Neuronal stem cell (in vitro differentiated cells): ENCODE measurements around the gene TNS1.
A peak's percentile ranks its signal among the peaks of the same experiment; 100 is the strongest.

Experiments used
- DNase-seq: peaks from one replicate; pipeline ENCODE4 v3.0.0-alpha.2; 2013; ENCODE audit warnings: low spot score
- H2AFZ ChIP-seq: one replicate; pipeline ENCODE4 v1.6.1; 2013; ENCODE audit warnings: mild to moderate bottlenecking, low read length, inconsistent platforms
- H2AK5ac ChIP-seq: 2 replicates; pipeline ENCODE4 v1.6.1; 2013; ENCODE audit warnings: low read depth, mild to moderate bottlenecking, inconsistent platforms, low read length, moderate library complexity, mixed read lengths
- H2BK120ac ChIP-seq: 2 replicates; pipeline ENCODE4 v1.6.1; 2013; ENCODE audit warnings: low read depth, mild to moderate bottlenecking, inconsistent platforms, low read length, moderate library complexity, mixed read lengths
- H2BK12ac ChIP-seq: one replicate; pipeline ENCODE4 v1.6.1; 2013; ENCODE audit warnings: low read length, inconsistent platforms
- H2BK15ac ChIP-seq: 2 replicates; pipeline ENCODE4 v1.6.1; 2013; ENCODE audit warnings: mild to moderate bottlenecking, low read length, inconsistent platforms, mixed read lengths
- H2BK5ac ChIP-seq: one replicate; pipeline ENCODE4 v1.6.1; 2013; ENCODE audit warnings: inconsistent platforms, mild to moderate bottlenecking, low read length, moderate library complexity
- H3K14ac ChIP-seq: one replicate; pipeline ENCODE4 v1.6.1; 2013; ENCODE audit warnings: low read length, inconsistent platforms
- H3K18ac ChIP-seq: 2 replicates; pipeline ENCODE4 v1.6.1; 2013; ENCODE audit warnings: low read length, inconsistent platforms
- H3K23ac ChIP-seq: 2 replicates; pipeline ENCODE4 v1.6.1; 2013; ENCODE audit warnings: low read depth, mild to moderate bottlenecking, mixed read lengths, low read length, inconsistent platforms; ENCODE audit not compliant: poor library complexity
- H3K27ac ChIP-seq: replicated peaks from 3 replicates; pipeline ENCODE4 v1.5.1; 2013; ENCODE audit warnings: low read length, inconsistent platforms
- H3K27me3 ChIP-seq, 3 experiments: 2 replicates each; pipeline ENCODE4 v1.6.1; 2013; ENCODE audit warnings: low read length in 3 of 3, mild to moderate bottlenecking in 2 of 3, inconsistent platforms in 1 of 3, low read depth in 1 of 3, mixed read lengths in 1 of 3, moderate library complexity in 1 of 3; ENCODE audit not compliant: control insufficient read depth in 3 of 3, insufficient read depth in 3 of 3
- H3K36me3 ChIP-seq, 2 donors: replicated peaks in 1 of 2; 2 replicates each; pipeline ENCODE4 v1.6.1; 2013; ENCODE audit warnings: low read length in 2 of 2; ENCODE audit not compliant: control insufficient read depth in 2 of 2, insufficient read depth in 2 of 2
- H3K4ac ChIP-seq: 2 replicates; pipeline ENCODE4 v1.6.1; 2013; ENCODE audit warnings: inconsistent platforms, mild to moderate bottlenecking, low read length, moderate library complexity
- H3K4me1 ChIP-seq, 2 donors: 1 replicate in 1 of 2; 2 replicates in 1 of 2; pipeline ENCODE4 v1.6.1; 2013; ENCODE audit warnings: low read length in 2 of 2, low read depth in 1 of 2; ENCODE audit not compliant: control insufficient read depth in 2 of 2, insufficient read depth in 1 of 2
- H3K4me2 ChIP-seq: one replicate; pipeline ENCODE4 v1.6.1; 2013; ENCODE audit warnings: mild to moderate bottlenecking, low read length, inconsistent platforms; ENCODE audit not compliant: insufficient read depth, poor library complexity, severe bottlenecking
- H3K4me3 ChIP-seq, 2 donors: 2 replicates each; pipeline ENCODE4 v1.5.1; 2013; ENCODE audit warnings: low read length in 2 of 2, mild to moderate bottlenecking in 2 of 2, inconsistent platforms in 1 of 2, moderate library complexity in 1 of 2
- H3K79me1 ChIP-seq: one replicate; pipeline ENCODE4 v1.6.1; 2013; ENCODE audit warnings: low read depth, mild to moderate bottlenecking, inconsistent platforms, low read length, moderate library complexity
- H3K9ac ChIP-seq: one replicate; pipeline ENCODE4 v1.6.1; 2013; ENCODE audit warnings: mild to moderate bottlenecking, low read depth, low read length, inconsistent platforms; ENCODE audit not compliant: poor library complexity
- H3K9me3 ChIP-seq, 2 donors: replicated peaks in 1 of 2; 2 replicates each; pipeline versions ENCODE3 to v1.6.1; 2013; ENCODE audit warnings: low read length in 2 of 2, mild to moderate bottlenecking in 2 of 2, inconsistent platforms in 1 of 2, low read depth in 1 of 2, mixed read lengths in 1 of 2, moderate library complexity in 1 of 2; ENCODE audit not compliant: control insufficient read depth in 2 of 2, insufficient read depth in 1 of 2
- H4K8ac ChIP-seq: one replicate; pipeline ENCODE4 v1.6.1; 2013; ENCODE audit warnings: low read depth, mild to moderate bottlenecking, inconsistent platforms, low read length, moderate library complexity
- H4K91ac ChIP-seq: one replicate; pipeline ENCODE4 v1.6.1; 2013; ENCODE audit warnings: low read length, low read depth, mild to moderate bottlenecking, inconsistent platforms; ENCODE audit not compliant: poor library complexity
- WGBS, 2 donors: extraction: QIAGEN DNeasy Blood & Tissue Kit; methylation state at CpG; one replicate each; pipeline ENCODE4 v1.1.7; 2013; ENCODE audit warnings: missing lambda C conversion rate in 2 of 2, mixed read lengths in 1 of 2; ENCODE audit not compliant: insufficient read length in 2 of 2, insufficient replicate concordance in 1 of 2; ENCODE audit errors: extremely low coverage in 2 of 2; 5-methylcytosine and 5-hydroxymethylcytosine counted together

The TNS1 gene

DNA sequence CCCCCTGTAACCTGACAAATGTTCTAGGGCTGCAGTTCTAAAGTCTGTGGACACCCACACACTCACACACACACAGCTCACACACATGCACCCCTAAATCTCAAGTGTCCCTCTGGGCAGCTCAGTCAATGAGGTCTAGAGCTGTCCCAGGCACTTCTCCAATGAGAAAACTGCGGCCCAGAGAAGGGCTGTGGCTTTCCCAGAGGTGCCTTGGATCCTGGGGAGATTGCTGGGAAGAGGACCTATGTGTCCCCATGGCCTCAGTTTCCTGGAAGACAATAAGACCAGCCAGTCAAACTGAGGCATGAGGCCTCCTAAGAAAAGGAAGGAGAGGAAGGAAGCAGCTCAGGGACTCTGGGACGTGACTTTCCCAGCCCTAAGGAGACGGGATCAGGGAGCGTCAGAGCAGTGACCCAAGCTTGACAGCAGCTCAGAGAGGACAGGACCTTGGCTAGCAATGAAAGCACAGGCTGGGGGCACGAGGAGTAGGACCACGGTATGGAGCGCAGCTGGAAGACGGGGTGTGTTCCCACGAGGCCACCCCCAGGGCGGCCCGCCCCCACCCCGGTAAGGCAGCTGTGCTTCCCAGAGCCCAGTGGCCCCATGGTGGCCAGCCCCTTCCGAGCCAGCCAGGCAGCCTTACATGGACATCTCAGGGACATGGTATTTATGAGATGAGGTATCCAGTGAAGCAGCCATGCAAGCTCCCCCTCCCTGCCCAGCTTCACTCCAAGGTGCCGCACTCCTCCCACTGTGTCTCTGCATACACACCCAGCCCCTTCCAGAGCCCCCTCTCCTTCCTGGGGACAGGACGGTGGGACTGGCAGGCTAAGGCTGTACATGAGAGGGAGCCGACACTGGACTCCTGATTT is 46.0 kb downstream of the TNS1 start:
- no peak overlapping the region for H3K27ac ChIP-seq
- H3K14ac ChIP-seq: no peak overlapping the region
- no peak overlapping the region for H2BK120ac ChIP-seq
- H3K4me1 ChIP-seq: peaks cover 2 to 16% of the 10 kb centered on the region in 2 donors
- H2AFZ ChIP-seq: no peak overlapping the region
- no peak overlapping the region for H4K8ac ChIP-seq
- WGBS, 2 donors: no CpG with 5 or more reads among the region's 16 CpGs
- H3K4ac ChIP-seq: no peak overlapping the region
- H3K4me2 ChIP-seq: no peak overlapping the region
- peak overlapping the region; percentile 73 for H3K18ac ChIP-seq
- no peaks in the 10 kb centered on the region for H3K79me1 ChIP-seq
- H2BK15ac ChIP-seq: no peak overlapping the region
- H2BK5ac ChIP-seq: no peak overlapping the region
- no peaks in the 10 kb centered on the region for H3K27me3 ChIP-seq
- no peak overlapping the region for H2BK12ac ChIP-seq
- H3K36me3 ChIP-seq: no peaks in the 10 kb centered on the region
- H4K91ac ChIP-seq: no peak overlapping the region
- H3K4me3 ChIP-seq: no peak overlapping the region
- H3K9ac ChIP-seq: no peak overlapping the region
- peak overlapping the region; percentile 65 for H3K23ac ChIP-seq
- no peaks in the 10 kb centered on the region for H3K9me3 ChIP-seq
- H2AK5ac ChIP-seq: peak overlapping the region; percentile 57
- DNase-seq: no peak

DNA sequence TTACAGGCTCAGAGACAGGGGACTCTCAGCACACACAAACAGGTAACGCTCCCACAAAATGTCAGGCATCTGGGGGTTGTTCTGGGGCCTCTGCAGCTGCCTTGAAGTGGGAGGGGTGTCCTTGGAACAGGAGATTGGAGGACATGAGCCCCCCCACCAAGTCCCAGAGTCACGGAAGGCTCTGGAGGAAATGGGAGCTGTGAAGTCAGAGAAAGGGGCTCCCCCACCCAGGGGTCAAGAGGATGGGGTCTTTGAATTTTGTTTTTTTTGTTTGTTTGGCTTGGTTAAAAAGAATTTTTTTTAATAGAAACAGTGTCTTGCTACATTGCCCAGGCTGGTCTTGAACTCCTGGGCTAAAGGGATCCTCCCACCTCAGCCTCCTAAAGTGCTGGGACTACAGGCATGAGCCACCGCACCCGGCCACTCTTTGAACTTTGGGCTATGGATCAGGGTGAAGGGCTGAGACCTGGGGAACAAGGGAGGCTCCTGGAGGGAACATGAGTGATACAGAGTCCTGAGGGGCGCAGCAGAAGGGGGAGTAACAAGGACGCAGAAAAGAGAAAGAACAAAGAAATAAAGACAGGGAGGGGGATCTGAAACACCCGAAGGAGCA is 46.8 kb downstream of the TNS1 start:
- no peak overlapping the region for H2BK12ac ChIP-seq
- no peak overlapping the region for H3K14ac ChIP-seq
- no peak overlapping the region for H2BK15ac ChIP-seq
- no peak overlapping the region for H3K23ac ChIP-seq
- H3K4me3 ChIP-seq: no peak overlapping the region
- no peaks in the 10 kb centered on the region for H3K9me3 ChIP-seq
- H3K9ac ChIP-seq: no peak overlapping the region
- no peaks in the 10 kb centered on the region for H3K36me3 ChIP-seq
- no peak for DNase-seq
- no peak overlapping the region for H2AFZ ChIP-seq
- no peak overlapping the region for H2BK120ac ChIP-seq
- H3K4ac ChIP-seq: no peak overlapping the region
- no peak overlapping the region for H3K27ac ChIP-seq
- H4K91ac ChIP-seq: no peak overlapping the region
- WGBS, 2 donors: no CpG with 5 or more reads among the region's 7 CpGs
- peaks cover 0 to under 1% (median 0%) of the 10 kb centered on the region in 3 experiments for H3K27me3 ChIP-seq
- H4K8ac ChIP-seq: no peak overlapping the region
- H3K79me1 ChIP-seq: no peaks in the 10 kb centered on the region
- H3K4me1 ChIP-seq: peaks cover 2 to 11% of the 10 kb centered on the region in 2 donors
- H2BK5ac ChIP-seq: no peak overlapping the region
- H3K4me2 ChIP-seq: no peak overlapping the region
- H2AK5ac ChIP-seq: no peak overlapping the region
- no peak overlapping the region for H3K18ac ChIP-seq

GRCh38 chr2:217954971-217955740 is 47.6 kb downstream of the TNS1 start:
- peak overlapping the region; percentile 18 for H3K23ac ChIP-seq
- H3K36me3 ChIP-seq: no peaks in the 10 kb centered on the region
- peak overlapping the region; percentile 55 for H2BK15ac ChIP-seq
- H3K27ac ChIP-seq: no peak overlapping the region
- H3K18ac ChIP-seq: peak overlapping the region; percentile 65
- no peak overlapping the region for H4K91ac ChIP-seq
- no peak overlapping the region for H3K4me2 ChIP-seq
- H3K4me3 ChIP-seq: no peak overlapping the region
- no peak overlapping the region for H2BK12ac ChIP-seq
- peaks cover 0 to 2% (median 0%) of the 10 kb centered on the region in 3 experiments for H3K27me3 ChIP-seq
- H3K9me3 ChIP-seq: no peaks in the 10 kb centered on the region
- H3K14ac ChIP-seq: no peak overlapping the region
- peaks cover 2 to 4% of the 10 kb centered on the region in 2 donors for H3K4me1 ChIP-seq
- H2BK5ac ChIP-seq: no peak overlapping the region
- no peak overlapping the region for H2AFZ ChIP-seq
- WGBS, 2 donors: no CpG with 5 or more reads among the region's 15 CpGs
- H3K4ac ChIP-seq: no peak overlapping the region
- no peak overlapping the region for H4K8ac ChIP-seq
- H2AK5ac ChIP-seq: no peak overlapping the region
- no peaks in the 10 kb centered on the region for H3K79me1 ChIP-seq
- no peak overlapping the region for H3K9ac ChIP-seq
- H2BK120ac ChIP-seq: peak overlapping the region; percentile 22
- DNase-seq: no peak

GRCh38 chr2:217954469-217954868 is 48.3 kb downstream of the TNS1 start:
- Histone ChIP-seq H2AFZ (no peak overlapping the region), H2BK12ac (no peak overlapping the region), H3K9me3 (no peaks in the 10 kb centered on the region), H3K4ac (no peak overlapping the region), H3K79me1 (no peaks in the 10 kb centered on the region), H3K4me3 (no peak overlapping the region), H2BK120ac (no peak overlapping the region), H2BK5ac (no peak overlapping the region), H3K9ac (no peak overlapping the region), H3K14ac (no peak overlapping the region), H2AK5ac (no peak overlapping the region), H3K18ac (peak overlapping the region; percentile 65), H3K27me3 (peaks cover 0 to 2% (median 0%) of the 10 kb centered on the region in 3 experiments), H3K27ac (no peak overlapping the region), H4K91ac (no peak overlapping the region), H2BK15ac (peak overlapping the region; percentile 55), H3K4me1 (no peaks in the 10 kb centered on the region), H3K23ac (peak overlapping the region; percentile 18), H4K8ac (no peak overlapping the region), H3K36me3 (no peaks in the 10 kb centered on the region), H3K4me2 (no peak overlapping the region)
- no CpG with 5 or more reads among the region's 3 CpGs for WGBS, 2 donors
- DNase-seq: no peak
